HG03280 (cell line): ENCODE results near the gene GRID1.

Experiments used
- ATAC-seq: cut with Tn5 transposase; IDR thresholded peaks from one replicate; pipeline ENCODE4 v1.9.1; 2021; ENCODE audit warnings: mild to moderate bottlenecking, moderate library complexity; ENCODE audit not compliant: unreplicated experiment

The GRID1 gene

DNA sequence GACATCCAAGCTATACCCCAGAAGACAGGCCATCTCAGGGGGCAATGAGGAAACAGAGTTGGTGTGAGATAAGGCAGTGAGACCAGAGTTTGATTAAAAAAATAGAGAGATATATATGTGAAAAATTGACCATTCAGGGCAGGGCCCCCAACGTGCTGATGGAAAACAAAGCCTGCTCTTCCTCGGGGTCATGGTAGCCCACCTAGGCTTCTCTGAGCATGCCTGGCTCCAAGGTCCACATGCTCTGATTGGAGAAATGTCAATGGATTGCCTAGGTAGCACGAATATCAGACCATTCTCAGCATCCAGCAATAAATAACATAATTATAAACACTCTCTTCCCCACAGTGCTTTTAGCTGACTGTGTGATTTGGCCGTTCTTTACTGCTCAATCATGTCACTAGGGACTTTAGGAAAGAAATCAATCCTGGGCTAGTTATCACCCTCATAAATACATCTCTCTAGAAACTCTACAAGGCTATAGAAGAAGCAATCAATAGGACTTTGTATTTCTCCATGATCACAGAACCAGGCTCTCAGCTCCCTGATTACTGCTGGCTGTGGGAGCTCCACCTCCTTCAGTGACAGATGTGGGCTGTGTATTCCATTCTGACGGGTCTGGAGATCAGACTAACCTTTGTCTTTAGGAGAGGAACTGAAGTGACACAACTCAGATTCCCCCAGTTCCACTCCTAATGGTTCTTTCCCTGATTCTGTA, 766.4 kb downstream of the GRID1 start:
- no peak for ATAC-seq

DNA sequence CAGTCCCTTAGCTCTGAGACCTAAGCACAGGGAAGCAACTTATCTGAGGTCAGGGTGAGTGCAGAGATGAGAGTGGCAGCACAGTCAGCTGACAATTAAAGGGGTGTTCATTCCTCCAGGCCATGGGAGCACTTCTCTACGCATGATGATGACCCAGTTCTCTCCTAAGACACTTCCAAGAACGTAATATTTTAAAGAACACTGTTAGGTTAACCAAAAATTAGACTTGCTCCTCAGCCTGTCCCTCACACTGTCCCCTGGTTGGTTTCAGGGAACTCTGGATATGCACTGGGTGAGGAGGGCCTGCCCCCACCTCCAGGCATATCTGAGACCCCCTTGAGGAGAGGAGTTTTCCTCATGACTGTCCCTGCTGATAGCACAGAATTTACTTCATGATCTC, 767.5 kb downstream of the GRID1 start:
- ATAC-seq = peak; percentile 33

DNA sequence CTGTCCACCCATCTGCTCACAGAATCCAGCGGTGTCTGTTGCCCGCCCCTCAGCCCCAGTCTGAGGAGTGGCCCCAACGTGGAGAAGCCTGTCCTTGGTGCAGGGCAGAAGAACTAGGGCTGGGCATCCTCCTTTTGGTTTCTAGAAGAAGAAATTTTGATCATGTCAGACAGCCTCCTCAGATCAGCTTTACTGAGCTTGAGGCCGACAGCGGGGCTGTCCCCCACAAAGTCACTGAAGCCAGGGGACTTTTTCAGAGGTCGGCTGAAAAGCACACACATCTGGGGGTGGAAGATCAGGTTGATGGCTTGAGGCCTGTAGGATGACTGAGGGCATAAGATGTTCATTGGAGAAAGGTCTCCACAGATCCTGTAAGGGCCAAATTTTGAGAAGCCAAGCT, 767.9 kb downstream of the GRID1 start:
- peak; percentile 61 for ATAC-seq

DNA sequence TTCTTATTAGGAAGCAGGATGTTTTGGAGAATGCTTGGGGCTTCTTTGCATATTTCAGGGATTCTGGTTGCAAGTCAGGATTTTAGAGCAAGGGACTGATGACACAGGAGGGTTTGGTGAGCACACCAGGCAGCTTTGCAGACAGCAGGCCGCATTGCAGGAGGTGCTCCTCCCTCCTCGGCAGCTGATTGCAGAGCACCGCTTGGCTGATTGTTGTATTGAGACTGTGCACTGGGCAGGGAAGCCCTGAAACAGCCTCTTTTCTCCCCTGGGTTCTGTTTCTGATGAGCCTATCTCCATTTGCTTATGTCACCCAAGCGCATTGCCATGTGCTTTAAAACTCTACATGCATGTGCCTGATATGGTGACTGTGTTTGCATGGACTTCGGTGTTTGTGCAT, 769.6 kb downstream of the GRID1 start:
- no peak for ATAC-seq

DNA sequence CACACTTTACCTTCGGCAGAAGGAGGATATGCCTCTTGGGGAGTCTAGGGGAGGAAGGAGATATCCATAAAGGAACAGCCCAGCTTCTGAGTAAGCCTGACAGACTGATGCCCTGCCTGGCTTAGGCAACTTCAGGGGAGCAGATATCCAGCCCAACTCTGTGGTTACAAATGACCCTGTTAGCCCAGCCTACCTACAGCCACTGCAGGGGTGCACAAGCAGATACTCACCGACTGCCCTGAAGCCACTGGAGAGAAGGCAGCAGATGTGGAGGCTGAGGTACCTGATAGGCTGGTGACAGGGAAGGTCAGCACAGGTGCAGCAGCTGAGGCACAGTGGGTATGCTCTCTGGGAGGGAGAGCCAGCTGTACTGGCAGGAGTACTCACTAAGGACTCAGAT, 770.2 kb downstream of the GRID1 start:
- ATAC-seq = no peak

DNA sequence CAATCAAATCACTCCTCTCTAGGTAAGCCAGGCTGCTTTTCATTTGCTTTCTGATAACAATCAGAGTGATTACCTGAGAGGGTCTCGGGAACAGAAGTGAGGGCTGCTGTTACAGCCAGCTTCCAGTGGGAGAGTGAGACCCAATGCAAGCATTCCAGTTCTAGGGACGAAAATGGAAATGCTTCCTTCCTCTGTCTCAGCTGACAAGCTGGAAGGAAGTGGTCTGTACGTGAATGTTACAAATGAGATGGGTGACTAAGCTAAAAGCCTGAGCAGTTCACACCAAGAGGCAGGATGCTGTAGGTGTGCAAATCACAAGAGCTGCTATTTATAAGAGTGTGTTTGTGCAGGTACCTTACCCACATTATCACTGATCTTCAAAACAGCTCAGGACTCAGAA, 772.4 kb downstream of the GRID1 start:
- ATAC-seq = no peak

DNA sequence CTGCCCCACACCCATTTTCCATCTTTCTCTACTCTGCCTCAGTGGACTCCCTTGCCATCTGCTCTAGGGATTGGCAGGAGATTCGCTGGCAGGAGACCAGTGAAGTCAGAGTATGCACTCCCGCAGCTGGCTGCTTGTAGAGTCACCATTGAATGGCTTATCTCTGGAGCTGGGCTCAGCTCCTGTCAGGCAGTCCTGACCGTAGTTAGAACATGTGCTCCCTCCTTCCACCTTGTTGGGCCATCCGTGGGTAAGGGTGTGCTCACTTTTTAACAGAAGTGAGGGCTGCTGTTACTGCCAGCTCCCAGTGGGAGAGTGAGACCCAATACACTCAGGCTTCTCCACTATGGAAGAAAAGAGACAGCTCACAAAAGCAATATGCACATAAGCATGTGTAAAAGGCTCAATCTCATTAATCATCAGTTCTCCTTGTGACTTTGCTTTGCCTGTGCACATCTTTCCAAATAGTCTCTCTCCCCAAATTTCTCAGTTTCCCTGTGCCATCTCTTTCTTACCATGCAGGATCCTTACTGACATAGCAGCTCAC, 773.3 kb downstream of the GRID1 start:
- ATAC-seq = no peak

DNA sequence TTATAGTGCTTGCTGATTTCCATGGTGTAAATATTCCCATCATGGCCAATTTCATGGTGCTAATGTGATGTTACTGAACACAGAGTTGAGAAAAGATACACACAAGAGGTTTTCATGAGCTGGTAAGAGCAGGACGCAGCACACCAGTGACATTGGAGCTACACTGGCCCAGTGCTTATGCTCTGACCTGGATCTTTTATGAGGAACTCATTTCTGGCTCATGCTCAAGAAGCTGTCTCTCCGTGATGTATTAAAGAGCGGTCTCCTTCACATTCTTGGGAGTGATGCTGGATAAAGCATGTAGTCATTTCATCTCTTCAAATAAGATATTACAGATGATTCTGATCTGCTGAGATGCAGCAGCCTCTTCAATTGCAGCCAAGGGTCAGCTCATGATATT, 785.2 kb downstream of the GRID1 start:
- ATAC-seq = no peak

DNA sequence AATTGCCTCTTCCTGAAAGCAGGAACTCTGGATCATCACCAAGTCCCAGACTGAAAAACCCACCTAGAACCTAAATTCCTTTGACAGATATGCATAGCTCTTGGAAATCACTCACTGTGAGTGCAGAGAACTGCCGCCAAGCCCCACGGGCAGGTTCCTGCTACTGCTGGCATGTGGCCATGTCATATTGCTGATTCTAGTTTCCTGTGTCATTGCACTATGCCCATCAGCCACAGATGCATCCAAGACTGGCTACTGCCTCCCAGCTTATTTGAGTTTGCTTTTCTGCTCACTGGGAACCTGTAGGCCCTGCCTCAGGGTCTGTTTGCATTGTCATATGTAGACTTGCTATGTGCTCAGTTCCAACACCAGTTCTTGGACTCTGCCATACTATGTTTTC, 786.0 kb downstream of the GRID1 start:
- ATAC-seq = no peak

DNA sequence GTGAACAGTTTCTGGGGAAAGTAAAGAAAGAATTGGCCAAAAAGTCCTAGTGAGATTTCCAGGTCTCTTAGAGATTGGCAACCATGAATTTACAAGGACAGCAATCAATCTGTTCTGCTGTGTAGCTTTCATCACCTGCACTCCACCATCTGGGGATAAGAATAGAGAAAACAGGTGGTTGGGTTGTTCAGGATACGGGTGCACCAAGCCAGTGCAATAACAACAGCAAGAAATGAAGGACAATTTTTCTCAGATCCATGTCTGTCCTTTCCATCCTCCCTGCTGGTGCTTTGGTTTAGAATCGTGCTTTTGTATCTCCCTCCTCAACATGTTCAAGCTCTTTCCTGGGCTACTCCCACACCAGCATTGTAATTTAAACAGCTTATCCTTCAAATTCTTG, 787.7 kb downstream of the GRID1 start:
- no peak for ATAC-seq

DNA sequence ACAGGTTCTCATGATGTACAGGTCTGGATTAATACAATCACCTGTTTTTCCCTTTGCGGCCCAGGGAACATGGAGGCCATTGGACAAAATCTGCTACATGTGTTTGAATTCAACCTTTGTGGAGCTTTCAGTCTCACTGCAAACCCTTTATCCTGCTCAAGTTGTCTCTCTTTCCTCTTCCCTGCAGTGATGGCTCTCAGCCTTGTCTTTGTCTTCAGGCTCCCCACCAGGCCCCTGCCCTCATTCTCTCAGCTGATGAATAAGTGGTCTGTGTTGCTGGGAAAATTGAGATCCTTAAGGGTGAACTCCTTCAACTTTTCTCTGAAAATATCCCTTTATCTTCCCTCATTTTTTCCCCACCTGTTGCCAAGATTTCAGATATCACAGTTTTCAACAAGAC, 791.2 kb downstream of the GRID1 start:
- ATAC-seq = no peak

DNA sequence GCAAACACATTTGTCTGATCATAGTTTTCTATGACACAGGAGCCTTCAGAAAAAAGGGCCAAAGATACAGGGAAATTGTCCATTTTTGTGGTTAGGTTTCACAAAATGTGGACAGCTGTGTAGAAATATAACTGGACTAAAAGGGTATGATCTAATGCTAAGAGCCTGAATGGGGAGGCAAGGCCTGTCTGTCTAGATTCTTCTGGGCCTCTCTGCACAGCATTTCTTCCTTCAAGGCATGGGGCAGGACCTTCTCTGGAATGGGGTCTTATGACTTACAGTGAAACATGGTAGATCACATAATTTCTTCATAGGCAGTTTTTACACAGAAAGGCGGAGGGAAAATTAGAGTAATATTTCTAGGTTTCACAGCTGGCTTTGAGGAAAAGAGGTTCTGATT, 795.7 kb downstream of the GRID1 start:
- no peak for ATAC-seq

DNA sequence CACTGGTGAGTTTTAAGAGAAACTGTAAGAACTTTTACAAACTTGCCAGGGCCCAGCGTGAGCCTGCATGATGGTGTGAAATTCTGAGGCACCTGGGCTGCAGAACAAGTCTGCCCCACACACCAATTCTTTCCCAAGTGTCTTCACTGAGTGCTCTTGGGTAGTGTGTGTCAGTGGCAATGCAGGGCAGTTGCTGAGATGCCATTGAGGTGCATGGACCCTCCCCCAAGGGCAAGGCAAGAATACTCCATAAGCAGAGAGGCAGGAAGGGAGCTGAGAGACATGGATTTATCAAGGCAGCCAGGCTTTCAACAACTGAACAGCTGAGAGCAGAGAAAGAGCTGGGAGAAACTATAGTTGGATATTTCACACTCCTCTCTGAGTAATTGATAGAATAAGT, 801.2 kb downstream of the GRID1 start:
- ATAC-seq = no peak

DNA sequence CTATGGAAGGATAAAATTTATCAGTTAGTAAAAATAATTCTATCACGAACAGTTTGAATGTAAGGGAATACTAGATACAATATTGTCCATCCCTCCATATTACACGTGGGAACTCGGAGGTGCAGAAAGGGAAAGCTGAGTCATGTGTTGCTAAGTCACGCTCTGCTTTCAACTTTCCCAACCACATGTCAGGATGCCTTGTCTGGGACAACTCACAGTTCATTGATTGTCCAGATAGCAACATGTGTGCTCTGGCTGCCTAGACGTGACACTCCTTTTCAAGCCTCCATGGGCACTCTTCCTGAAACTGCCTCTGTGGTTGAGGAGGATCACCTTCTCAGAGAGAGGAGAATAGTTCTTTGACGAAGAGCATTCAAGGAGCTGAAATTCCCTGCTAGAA, 808.1 kb downstream of the GRID1 start:
- no peak for ATAC-seq

DNA sequence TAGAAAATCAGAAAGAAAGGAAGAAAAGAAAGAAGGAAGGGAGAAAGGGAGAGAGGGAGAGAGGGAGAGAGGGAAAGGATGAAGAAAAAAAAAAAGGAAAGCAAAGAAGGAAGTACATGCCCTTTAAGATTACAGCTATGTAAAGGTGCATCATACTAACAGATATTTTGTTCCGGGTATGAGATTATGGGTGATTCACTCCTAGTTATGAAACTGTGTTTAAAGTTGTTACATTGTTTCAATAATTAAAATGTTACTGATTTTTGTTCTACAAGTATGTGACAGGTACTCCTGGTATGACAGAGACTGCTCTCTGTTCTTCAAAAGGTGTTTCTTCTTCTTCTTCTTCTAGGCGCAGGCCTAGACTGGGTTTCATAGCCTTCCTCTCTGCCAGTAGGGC, 808.9 kb downstream of the GRID1 start:
- no peak for ATAC-seq

DNA sequence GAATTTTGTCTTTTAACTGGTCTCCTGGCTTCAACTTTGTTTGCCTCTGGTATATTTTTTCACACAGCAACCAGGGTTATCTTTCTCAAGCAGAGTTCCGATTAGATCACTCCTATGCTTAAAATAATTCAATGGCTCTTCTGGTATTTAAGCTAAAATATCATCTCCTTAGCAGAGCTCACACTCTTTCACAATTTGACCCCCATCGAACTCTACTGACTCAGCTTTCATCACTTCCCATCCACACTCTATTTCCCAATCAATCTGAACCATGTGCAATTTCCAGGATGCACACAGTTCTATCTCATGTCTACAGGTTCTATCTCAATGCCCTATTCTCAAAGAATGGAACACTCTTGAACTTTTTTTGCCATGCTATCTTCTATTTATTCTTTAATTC, 809.5 kb downstream of the GRID1 start:
- no peak for ATAC-seq
